Urothelium cell line (cell line): ENCODE results near the gene LARP4B.

ENCODE experiments used
- DNase-seq: peaks from one replicate; pipeline ENCODE4 v3.0.0; 2011; ENCODE audit warnings: low spot score, mixed read lengths
- FAIRE-seq: peaks from 2 replicates; lab custom pipeline; 2011; peaks lifted over from hg19 to GRCh38; lab: Jason Lieb, UNC

Gene LARP4B

GRCh38 chr10:811379-812175 lies 119.9 kb downstream of the LARP4B start:
- FAIRE-seq = no peak

DNA sequence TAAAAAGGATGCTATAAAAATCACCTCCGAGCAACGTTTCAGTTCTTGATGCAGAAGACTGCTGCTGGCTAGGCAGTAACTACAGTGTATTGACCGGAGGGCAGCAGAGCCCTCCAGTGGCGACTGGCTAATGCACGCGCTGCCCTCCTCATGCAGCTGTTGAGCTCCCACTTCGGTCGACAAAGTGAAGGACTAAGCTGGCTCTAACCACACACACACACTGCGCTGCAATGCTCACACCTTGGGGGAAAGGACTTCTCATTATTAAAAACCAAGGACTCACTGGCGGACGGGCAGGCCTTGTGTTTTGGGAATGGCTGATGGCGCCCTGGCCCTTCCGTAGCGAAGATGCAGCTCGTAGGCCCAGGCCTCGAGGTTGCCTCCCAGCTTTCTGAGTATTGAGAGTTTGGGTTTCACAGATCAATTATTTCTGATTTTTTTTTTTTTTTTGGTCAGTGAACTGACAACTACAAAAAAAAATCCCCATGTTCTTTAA lies 121.1 kb downstream of the LARP4B start:
- DNase-seq (no peak), FAIRE-seq (no peak)

More at GRCh38 chr10:811379-812175, 119.9 kb downstream of the LARP4B start:
- DNase-seq = no peak

GRCh38 chr10:809671-810350 lies 121.7 kb downstream of the LARP4B start:
- FAIRE-seq (no peak), DNase-seq (no peak)

- FAIRE-seq = no peak
These were observed 123.5 kb downstream of the LARP4B start for GRCh38 chr10:807958-808353.

GRCh38 chr10:807163-807957 lies 124.1 kb downstream of the LARP4B start:
- DNase-seq = no peak
- no peak for FAIRE-seq

More at GRCh38 chr10:807958-808353, 123.5 kb downstream of the LARP4B start:
- no peak for DNase-seq

- no peak for FAIRE-seq
- no peak for DNase-seq
These were observed 124.9 kb downstream of the LARP4B start for GRCh38 chr10:806451-807162.

- no peak for DNase-seq
- FAIRE-seq = no peak
These were observed 125.7 kb downstream of the LARP4B start for GRCh38 chr10:805620-806305.

DNA sequence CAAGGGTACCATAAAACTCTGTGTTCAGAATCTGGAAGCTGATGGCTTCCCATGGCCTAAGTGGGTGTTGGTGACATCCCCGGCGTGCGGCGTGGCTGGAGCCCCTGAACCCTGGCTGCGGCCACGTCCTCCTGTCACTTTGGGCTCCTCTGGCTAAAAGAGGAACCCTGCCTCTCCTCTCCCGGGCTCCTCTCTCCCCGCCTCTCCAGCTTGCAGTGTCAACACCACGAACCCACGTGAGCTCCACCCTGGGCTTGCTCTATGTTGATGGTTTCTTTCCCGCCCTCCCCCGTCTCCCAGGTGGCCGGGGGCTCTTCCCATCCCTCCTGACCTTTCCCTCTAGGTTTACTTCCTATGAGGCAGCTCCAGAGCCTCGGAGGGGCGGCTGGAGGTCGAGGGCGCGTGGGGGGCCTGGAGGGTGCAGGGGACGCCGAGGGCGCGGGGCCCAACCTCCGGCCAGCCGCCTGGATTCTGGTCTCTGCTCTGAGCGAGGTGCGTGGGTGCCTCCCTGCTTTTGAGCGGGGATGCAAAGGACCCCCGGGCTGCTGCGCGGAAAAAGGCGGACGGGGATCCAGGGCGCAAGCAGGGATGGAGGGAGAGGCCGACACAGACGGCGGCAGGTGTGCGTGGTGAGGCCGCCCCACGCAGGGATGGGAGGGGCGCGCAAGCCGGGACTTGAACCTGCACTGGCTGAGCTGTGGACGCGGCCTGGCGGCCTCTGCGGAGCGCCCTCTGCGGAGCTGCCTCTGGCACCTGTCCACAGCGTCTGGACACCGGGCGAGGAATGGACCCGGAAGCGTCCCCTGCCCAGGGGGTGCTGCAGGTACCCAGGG lies 126.5 kb downstream of the LARP4B start:
- FAIRE-seq = no peak
- no peak for DNase-seq

DNA sequence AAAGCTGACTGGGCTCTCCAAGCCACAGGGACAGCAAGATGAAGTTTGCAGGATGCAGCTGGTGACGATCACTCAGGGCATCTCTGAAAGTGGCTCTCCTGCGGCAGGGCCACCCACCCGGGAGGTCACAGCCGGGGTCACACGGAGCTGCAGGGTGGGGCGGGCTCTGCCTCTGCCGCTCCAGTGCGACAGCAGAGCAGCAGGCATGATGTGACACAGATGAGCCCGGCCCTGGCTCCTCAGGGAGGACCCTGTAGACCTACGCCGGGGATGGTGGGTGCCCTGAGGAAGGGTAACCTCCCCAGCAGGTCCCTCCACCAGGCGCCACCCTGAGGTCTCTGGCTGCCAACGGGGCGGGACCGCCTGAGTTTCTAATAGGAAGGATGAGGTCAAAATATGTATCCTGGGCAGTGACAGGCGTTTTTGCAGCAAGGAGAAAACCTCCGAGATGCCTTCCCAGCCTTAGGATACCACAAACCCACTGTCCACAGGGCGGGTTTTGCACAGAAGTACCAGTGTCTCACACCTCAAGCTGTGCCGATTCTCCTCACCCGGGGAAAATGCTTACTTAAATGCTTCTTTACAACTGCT lies 127.2 kb downstream of the LARP4B start:
- FAIRE-seq (no peak), DNase-seq (no peak)

GRCh38 chr10:803041-803741 lies 128.3 kb downstream of the LARP4B start:
- no peak for DNase-seq
- FAIRE-seq = no peak

GRCh38 chr10:802506-802905 lies 129.0 kb downstream of the LARP4B start:
- FAIRE-seq = no peak
- DNase-seq = no peak

DNA sequence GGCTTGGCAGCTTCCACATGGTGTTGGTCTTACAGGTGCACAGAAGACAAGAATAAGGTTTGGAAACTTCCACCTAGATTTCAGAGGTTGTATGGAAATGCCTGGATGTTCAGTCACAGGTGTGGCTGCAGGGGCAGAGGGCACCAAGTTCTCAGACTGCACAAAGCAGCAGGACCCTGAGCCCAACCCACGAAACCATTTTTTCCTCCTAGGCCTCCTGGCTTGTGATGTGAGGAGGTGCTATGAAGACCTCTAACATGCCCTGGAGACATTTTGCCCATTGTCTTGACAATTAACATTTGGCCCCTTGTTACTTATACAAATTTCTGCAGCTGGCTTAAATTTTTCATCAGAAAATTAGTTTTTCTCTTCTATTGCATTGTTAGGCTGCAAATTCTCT lies 134.3 kb downstream of the LARP4B start:
- DNase-seq (no peak), FAIRE-seq (no peak)

GRCh38 chr10:796233-796632 lies 135.3 kb downstream of the LARP4B start:
- no peak for DNase-seq
- no peak for FAIRE-seq

GRCh38 chr10:794382-794956 lies 137.0 kb downstream of the LARP4B start:
- no peak for DNase-seq
- no peak for FAIRE-seq

- no peak for DNase-seq
- FAIRE-seq = no peak
These were observed 138.8 kb downstream of the LARP4B start for GRCh38 chr10:792792-793100.

GRCh38 chr10:792083-792791 lies 139.3 kb downstream of the LARP4B start:
- no peak for DNase-seq
- FAIRE-seq = no peak

- DNase-seq (no peak), FAIRE-seq (no peak)
These were observed 139.9 kb downstream of the LARP4B start for GRCh38 chr10:791639-792038.
